ENCODE results near the gene ISG15.
"Not testable (repeated sequence)": the region's sequence is repeated elsewhere in the genome, so short reads cannot be mapped to it uniquely, and the experiment has no call there.

The ISG15 gene

DNA sequence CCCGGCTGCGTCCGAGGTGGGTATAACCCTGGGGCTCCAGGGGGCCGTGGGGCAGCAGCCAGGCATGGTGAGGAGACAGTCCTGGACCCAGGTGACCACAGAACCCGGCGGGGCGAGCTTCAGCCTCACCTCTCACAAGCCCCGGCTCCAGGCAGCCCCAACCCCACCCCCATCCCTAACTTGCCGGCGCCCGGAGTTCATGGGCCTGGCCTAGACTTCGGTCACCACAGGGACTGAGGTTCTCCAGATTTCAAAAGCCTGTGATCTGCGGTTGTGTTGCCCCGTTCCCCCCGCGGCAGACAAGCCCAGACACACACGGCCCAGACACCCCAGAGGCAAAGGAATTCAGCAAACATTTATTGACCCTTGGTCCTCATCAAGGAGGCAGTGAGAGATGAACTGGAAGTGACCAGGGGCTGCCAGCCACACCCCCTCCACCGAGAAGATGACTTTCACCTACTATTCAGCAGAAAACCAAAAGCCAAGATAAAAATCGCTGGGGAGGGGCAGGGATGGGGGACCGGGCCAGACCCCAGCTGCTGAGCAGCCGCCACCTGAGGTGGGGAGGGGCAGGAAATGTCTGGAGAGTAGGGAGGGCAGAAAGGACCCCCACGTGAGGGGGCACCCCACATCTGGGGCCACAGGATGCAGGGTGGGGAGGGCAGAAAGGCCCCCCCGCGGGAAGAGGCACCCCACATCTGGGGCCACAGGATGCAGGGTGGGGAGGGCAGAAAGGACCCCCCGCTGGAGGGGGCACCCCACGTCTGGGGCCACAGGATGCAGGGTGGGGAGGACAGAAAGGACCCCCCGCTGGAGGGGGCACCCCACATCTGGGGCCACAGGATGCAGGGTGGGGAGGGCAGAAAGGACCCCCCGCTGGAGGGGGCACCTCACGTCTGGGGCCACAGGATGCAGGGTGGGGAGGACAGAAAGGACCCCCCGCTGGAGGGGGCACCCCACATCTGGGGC, 17.3 kb upstream of the ISG15 start:
- DNase-seq = no peak

DNA sequence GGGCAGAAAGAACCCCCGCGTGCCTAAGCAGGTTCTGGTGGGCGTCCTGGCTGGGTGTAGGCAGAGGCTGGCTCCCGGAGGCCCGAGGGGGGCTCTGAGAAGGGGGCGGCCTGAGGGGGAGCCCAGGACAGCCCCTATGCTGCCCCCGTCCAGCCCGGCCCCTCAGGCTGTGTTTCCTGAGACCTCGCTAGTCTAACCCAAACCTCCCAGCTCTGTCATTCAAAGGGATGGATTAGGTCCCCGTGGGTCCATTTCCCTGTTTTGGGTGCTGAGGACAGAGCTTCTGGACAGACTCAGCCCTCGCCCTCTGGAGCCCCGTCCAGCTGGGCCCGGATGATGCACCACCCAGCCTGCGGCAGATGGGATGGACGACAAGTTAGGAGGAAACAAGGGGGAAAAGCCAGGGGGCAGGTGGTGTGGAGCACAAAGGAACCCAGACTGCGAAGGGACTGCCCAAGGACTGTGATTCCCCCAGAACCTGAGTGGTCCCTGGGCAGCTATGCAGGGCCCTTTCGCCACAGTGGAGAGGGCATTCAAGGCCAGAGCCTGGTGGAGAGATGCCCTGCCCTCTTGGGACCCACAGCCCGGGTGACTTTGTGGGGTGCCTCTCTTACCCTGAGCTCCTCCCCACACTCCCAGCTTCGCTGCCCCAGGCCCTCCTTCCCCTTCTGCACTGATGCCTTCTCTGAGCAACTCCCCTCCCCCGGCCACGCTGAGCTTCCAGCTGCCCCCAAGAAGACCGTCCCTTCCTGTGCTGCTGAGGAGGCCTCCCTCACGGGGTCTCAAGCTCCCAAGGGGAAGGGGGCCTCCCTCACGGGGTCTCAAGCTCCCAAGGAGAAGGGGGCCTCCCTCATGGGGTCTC, 16.2 kb upstream of the ISG15 start:
- DNase-seq = no peak

- DNase-seq = no peak
Observed at GRCh38 chr1:997713-997992, 15.6 kb upstream of the ISG15 start.

DNA sequence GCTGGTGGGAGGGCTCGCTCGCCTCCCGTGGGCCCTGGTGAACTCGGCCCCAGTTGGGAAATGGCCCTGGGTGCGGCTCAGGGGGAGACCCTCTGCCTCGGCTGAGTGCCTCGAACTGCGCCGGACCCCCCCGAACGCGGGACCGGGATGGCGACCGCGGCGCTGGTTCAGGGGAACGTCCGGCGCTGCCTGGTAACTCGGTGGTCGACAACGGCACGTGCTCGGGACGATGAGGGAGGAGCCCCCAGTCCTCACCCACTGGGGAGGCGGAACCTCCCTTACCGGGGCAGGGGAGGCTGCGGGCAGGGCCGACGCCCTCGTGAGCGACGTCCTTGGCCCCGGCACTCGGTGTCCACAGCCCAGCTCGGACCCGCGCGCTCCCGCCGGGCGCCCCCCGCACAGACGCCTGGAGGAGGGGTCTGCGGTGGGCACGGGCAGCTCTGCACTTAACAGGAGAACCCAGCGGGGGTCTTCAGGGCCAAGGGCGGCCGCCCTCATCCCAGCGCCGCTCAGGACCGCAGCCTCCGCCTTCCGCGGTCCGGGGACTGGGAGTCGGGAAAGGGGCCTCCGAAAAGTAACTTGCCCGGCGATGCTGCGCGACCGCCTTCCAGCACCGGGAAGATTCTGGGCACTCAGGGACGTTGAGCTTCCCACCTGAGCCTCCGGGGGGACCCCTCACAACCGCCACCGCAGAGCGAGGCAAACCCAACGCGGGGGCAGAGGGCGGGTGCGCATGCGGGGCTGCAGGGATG, 15.1 kb upstream of the ISG15 start:
- DNase-seq = no peak

DNA sequence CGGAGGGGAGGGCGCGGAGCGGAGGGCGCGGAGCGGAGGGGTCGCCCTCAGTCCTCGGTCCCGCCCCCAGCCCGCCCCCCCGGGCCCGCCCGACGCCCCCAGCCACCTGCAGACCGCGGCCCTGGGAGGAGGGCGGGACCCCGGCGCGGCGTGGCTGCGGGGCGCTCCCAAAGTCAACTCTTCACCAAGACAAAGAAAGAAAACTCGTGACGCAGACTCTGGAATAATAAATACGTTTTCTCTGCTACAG, 14.6 kb upstream of the ISG15 start:
- DNase-seq = no peak

- no peak for DNase-seq
Observed at GRCh38 chr1:998995-999724, 14.1 kb upstream of the ISG15 start.

GRCh38 chr1:999725-1000356, 13.5 kb upstream of the ISG15 start, which contains the start of gene HES4:
Gene HES4, minus strand, starts transcription at chr1:1000097. Its CDS starts 124 bp downstream, at chr1:999973.
- DNase-seq = peak; percentile 64

DNA sequence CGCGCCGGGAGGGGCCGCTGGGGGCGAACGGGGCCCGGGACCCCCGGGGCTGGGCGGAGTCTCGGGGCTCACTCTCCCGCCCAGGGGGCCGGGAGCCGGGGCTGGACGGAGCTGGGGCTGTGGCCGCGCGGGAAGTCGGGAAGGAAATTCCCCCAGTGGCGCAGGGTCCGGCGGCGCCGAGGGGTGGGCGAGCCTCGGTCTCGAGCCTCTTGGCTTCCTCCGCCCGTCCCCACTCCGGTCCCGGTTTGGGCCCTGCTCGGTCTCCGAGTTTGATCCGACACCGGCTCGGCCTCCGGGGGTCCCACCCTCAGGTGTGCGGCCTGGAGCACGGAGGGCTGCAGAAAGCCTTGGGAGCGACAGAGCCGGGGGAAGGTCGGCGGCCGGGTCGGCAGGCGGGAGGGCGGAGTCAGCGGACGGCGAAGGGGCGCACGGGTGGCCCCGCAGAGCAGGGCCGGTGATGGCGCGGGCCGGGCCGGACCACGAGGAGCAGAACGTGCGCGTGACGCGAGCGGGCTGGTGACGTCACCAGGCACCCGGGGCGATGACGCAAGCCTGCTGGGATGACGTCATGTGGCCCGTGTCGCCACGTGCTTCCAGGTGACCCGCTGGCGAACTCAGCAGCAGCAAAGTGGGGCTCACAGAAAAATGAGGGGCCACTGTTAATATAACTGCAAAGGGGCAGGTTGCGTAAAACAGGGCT, 12.8 kb upstream of the ISG15 start:
- DNase-seq = peak; percentile 63

DNA sequence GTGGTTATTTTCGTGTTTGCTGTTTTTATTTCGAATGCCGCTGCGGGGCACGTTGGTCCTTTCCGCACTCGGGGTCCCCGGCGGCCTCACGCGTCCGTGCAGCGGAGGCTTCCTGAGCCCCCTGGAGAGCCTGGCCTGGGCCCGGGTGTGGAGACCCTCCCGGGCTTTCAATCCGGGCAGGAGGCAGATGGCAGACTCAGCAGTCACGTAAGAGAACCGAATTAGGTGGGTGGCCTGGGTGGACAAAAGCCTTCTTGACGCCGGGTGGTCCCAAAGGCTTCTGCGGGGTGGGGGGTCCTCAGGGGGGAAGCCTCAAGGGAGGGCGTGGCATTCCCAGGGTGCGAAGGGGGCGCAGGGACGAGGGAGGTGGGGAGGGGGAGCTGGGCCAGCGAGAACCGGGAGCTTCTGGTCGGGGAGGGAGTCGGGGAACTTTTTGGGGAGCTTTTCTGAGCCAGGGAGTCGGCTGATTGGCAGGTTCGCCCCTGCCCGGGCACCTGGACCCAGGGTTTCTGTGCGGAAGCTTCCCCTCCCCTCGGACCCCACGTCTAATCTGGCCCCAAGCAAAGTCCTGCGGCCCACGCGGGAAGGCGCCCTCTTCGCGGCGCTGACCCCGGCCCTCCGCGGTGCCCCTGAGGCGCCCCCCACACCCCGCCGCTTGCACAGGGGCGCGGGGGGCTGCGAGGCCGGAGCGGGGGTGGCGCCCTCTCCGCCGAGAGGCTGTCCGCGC, 12.1 kb upstream of the ISG15 start:
- DNase-seq = no peak

DNA sequence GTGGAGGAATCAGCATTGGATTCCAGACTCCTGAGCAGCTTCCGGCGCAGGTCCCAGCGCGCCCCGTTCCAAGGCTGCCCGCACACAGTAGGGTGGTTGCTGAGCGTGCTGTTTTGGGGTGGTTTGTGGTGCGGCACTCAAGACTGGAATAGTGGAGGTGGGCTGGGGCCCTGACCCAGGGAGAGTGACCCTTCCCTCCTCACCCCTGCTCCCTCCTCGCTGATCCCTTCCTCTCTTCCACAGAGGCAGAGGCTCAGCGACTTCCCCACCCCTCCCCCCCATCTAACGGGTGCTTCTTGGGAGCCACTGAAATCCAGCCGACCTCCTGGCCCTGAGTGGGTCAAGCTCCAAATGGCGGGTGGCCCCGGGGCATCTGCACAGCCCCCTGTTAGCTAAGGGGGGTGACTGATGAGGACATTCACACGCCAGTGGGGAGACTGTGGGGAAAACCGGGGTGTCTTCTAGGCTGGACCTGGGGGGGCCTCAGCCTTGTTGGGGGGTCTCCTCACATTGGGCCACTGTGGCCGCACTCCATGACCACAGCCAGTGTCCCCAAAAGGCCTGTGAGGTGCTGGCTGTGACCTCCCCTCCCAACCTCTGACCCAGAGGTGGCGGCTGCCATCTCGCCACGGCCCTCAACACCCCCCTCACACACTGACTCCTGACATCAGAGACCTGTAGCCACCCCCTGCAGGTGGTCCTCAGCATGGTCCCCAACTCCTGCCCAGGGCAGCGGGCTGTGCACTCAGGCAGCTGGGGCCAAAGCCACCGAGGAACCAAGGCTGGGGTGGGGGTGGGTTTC, 9.5 kb upstream of the ISG15 start:
- no peak for DNase-seq

DNA sequence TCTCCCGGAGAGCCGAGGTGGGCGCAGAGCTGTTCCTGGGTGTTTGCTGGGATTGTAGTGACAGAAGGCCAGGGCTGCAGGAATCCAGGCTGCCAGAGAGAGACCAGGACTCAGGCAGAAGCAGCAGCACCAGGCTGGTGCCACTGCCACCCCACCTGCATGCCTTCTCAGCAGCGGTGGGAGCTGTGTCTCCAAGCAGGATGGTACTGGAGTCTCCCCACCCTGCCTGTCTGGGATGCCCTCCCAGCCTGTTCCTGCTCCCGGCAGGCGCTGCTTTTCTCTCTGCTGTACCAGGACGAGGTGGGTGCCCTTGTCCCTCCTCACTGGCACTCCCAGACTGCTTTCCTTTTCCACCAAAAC, 8.9 kb upstream of the ISG15 start:
- no peak for DNase-seq

DNA sequence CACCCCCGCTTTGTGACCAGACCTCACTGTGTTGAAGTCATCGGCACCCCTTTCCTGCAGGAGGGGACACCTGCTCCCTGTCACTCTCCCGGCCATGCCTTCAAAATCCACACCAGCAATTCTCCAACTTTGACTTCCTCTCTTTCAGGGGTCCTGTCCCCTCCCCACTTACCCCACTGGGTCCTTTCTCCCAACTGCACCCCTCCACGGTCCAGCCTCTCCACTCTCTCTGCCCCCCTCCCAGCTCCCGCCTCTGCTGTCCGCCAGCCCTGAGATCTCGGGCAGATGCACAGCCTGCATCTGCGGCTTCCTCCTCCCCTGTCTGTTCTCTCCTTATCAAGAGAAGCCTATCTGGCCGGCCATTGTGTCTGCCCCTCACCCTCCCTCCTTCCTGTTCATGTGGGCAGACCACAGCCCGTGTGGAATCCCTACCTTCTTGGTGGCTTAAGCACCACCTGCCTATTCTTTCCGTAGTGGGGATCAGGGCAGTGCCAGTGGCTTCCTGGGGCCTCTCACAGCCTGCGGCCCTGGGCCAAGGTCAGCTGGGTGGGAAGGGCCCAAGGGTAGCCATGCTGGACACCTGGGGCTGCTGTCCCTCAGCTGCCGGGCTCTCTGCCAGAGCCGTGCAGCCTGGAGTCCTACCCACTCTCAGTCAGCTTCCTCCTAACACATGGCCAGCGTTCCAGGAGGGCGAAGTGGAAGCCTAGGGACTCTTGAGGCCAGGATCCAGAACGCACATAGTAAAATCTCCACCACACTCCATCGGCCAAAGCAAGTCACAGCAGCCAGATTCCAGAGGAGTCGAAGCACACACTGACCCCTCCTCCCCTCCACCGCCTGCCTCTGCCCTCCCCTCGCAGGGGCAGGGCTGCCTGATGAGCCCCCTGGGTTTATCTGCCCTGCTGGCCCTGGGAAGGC, 8.3 kb upstream of the ISG15 start:
- no peak for DNase-seq

- DNase-seq = no peak
Observed at GRCh38 chr1:1005774-1006304, 7.5 kb upstream of the ISG15 start.

DNA sequence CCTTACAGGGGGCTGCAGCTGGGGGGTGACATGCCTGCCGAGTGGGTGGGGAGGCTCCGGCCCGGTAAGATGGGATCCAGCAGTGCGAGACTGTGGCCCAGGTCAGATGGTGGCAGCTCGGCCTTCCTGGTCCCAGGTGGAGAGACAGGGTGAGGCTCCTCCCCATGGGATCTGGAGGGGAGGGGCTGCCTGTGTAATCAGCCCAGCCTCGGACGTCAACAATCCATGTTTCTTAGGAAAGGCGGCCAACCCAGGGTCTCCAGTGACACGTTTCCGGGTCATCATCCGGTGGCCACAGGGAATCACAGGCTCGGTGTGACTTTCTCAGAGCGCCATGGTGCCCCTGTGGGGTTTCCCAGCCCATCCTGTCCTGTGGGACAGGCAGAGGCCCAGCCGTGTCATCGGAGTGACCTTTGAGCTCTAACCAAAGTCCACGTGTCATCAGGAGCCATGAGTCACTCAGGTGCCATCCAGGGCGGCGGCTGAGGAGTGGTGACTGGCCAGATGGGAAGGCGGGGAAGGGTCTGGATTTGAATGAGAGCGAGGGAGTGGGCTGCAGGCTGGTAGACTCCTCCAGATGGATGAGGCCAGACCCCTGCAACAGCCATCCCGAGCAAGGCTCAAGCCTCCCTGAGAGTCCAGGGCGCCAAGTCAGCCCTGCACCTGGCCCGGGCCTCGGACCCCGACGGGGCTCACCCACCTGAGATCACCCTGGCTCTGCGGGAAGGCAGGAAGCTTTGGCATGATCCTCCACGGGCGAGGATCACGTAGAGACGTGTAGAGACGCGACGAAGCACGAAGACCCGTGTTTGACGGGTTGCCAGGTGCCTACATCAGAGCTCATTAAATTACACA, 6.8 kb upstream of the ISG15 start:
- DNase-seq = no peak

GRCh38 chr1:1010131-1010530, 3.2 kb upstream of the ISG15 start:
- DNase-seq = not testable (repeated sequence)

- DNase-seq = no peak
Observed at GRCh38 chr1:1011396-1011949, 1.8 kb upstream of the ISG15 start.

DNA sequence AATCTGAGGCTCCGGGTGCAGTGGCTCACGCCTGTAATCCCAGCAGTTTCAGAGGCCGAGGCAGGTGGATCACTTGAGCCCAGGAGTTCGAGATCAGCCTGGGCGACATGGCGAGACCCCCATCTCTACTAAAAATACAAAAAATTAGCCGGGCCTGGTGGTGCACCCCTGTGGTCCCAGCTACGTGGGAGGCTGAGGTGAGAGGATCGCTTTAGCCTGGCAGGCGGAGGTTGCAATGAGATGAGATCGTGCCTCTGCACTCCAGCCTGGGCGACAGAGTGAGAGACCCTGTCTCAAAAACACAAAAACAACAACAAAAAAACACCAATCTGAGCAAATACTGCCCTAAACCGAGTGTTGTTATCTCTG, 577 bp upstream of the ISG15 start:
- DNase-seq = not testable (repeated sequence)

Data from activated CD4-positive, alpha-beta T cell treated with anti-CD3 and anti-CD28 coated beads, Interleukin-2, Interleukin-6, amounts not matched to agents 100 ng/mL and 50 ng/mL, durations not matched to agents 16 hours and 8 hours (primary cell).